ENCODE results near the gene RASL11B.

GRCh38 chr4:52861879-52862616, at the start of gene RASL11B:
- no peak for TF ChIP-seq ZNF384 (IDR thresholded peaks at IDR 0.05)
- TF ChIP-seq FOXM1 (IDR thresholded peaks at IDR 0.05; ENCODE audit: borderline replicate concordance): no peak
- TF ChIP-seq TARDBP (IDR thresholded peaks at IDR 0.05): no peak
- TF ChIP-seq ELF4 (IDR thresholded peaks at IDR 0.05): no peak
- TF ChIP-seq FOXK2 (IDR thresholded peaks at IDR 0.05): no peak
